Measurements from ENCODE around the gene KIF1B.

- TF ChIP-seq POLR2A (IDR thresholded peaks at IDR 0.05) (no peak), CTCF (IDR thresholded peaks at IDR 0.05) (no peak), POLR2AphosphoS5 (IDR thresholded peaks at IDR 0.05) (no peak)
These were observed 42.1 kb downstream of the KIF1B start for GRCh38 chr1:10252508-10252907.

Data from gastroesophageal sphincter (tissue), 3 donors.